HG03095 (cell line): ENCODE measurements around the gene C17orf50.
"Not testable (repeated sequence)": the region's sequence is repeated elsewhere in the genome, so short reads cannot be mapped to it uniquely, and the experiment has no call there.

ENCODE experiments used
- ATAC-seq: cut with Tn5 transposase; IDR thresholded peaks from one replicate; pipeline ENCODE4 v1.9.1; 2021; ENCODE audit warnings: moderate library complexity; ENCODE audit not compliant: unreplicated experiment

The C17orf50 gene

DNA sequence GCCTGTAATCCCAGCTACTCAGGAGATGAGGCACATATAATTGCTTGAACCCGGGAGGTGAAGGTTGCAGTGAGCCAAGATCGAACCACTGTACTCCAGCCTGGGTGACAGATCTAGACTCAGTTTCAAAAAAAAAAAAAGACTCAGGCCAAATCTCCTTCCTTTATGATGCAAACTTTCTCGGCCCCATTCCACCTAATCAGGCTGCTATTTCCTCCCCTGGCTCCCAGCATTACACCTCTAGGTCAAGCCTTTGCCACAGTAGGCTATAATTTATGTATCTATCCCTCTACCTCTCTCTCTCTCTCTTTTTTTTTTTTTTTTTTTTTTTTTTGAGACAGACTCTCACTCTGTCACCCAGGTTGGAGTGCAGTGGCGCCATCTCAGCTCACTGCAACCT is 9.1 kb upstream of the C17orf50 start:
- not testable (repeated sequence) for ATAC-seq

DNA sequence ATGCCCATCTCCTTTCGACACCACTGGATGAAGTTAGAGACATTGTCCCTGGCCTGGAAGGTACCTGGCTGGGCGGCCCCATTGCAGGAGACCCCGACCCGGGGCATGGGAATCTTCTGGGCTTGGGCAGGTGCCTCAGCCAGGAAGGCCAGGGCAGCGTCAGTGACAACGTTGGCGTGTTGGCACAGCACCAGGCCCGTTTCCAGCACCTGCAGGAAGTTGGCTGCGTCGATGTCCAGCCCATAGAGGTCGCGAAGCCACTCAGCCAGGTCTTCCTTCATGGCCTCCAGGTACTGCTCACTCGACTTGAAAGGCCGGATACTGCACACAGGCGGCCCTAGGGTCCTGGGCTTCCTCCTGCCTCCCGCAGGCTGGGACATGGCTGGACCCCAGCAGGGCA is 8.2 kb upstream of the C17orf50 start:
- ATAC-seq, result no peak

DNA sequence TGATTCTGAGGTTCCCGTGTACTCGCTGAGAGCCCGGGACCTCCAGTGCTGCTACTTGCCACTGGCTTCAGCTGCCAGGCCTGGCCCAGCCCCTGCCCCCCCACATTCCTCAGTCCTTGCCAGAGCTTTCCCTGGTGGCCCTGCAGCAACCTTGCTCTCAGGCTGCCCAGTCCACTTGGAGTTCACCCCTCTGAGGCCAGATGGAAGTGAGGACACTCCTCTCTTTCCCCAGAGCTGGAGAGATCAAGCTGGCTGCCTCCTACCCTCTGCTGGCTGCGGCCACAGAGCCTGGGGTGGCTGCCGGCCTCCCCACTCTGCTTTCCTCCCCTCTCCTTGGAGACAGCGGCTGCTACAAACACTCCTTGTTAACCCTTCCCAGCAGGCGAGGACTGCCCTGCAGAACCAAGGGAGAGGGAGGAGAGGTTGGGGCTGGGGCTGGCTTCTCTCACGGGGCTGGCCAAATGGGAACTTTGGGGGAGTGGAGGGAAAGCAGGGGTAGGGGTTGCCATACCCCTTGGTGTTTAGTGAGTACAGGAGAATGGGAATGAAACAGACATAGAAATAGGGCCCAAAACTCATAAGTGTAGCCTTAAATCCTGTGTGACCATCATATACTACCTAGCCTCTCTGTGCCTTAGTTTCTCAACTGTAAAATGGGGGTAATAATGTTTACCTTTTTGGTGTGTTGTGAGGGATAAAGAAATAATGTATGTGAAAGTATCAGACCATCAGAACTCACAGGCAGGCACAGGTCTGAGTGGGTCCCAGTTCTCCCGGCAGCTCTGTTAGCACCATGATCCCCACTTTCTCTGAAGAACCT is 7.5 kb upstream of the C17orf50 start, which contains the start of gene GAS2L2:
Gene GAS2L2, minus strand, starts transcription at position 295 of the 820 bp plus-strand sequence. CDS start 389 bp downstream, outside the sequence.
- no peak for ATAC-seq

DNA sequence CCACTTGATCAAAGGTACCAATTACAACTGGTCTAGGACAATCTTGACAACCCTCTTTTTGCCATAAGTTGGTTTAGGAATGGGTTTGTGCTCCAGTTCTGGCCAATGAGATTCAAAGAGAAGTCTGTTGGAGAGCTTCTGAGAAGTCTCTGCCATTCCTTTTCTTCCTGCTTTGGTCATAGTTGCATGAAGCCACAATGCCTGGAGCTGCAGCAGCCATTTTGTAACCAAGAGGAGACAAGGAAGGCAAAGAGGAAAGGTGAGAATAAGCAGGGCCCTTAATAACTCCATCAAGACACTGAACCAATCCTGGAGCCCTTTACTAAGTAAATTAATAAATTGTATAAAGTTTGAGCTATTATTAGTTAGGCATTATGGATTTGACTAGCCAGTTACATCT is 3.4 kb upstream of the C17orf50 start:
- no peak for ATAC-seq

DNA sequence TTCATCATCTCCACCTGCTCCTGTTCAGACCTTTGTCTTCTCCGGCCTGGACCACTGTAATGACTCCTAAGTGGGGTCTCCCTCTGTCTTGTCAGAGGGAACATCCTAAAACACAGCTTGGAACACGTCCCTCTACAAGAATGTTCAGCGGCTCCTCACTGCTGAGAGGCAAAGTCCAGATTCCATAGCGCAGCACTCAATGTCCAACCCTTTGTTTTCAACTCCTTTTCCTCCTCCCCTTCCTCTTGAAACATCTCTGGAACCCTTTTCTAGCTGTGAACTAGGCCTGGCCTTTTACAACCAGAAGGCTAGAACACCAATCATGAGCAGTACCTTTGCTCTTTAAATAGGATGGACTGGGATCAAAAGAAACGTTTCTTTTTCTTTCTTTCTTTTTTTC is 914 bp downstream of the C17orf50 start:
- ATAC-seq, result no peak

DNA sequence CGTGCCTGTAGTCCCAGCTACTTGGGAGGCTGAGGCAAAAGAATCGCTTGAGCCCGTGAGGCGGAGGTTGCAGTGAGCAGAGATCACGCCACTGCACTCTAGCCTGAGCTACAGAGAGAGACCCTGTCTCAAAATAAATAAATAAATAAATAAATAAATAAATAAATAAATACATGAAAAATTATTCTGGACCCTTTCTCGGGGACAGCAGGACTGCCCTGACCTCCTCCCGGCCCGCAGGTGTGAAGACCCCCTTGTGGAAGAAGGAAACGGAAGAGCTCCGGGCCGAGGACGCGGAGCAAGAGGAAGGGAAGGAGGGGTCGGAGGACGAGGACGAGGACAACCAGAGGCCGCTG is 3.1 kb downstream of the C17orf50 start:
- ATAC-seq, result no peak

DNA sequence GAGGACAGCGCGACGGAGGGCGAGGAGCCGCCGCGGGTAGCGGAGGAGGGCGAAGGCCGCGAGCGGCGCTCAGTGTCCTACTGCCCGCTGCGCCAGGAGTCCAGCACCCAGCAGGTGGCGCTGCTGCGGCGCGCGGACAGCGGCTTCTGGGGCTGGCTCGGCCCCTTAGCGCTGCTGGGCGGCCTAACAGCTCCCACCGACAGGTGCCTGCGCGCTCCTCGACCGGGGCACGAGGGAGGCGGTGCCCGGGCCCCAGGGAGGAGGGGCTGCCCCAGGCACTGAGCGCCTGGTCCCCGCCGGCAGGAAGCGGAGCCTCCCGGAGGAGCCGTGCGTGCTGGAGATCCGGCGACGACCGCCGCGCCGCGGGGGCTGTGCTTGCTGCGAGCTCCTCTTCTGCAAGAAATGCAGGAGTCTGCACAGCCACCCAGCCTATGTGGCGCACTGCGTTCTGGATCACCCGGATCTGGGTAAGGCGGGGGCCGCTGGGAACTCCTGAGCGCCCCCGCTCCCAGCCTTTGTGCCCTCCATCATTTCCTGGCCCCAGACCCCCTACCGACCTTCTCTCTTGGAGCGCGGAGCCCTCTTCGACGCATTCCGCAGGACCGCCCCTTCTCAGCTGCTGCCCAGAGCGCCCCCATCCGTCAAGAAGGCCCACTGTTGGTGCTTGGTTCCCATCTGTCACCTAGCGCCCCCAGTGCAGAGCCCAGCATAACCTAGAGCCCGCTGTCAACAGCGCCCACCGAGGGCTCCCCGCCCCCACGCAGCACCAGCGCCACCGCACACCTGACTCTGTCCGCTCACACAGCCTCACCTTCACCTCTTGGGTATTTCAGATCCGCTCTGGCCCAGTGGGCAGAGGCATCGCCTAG is 3.7 kb downstream of the C17orf50 start:
- peak; percentile 87 for ATAC-seq

DNA sequence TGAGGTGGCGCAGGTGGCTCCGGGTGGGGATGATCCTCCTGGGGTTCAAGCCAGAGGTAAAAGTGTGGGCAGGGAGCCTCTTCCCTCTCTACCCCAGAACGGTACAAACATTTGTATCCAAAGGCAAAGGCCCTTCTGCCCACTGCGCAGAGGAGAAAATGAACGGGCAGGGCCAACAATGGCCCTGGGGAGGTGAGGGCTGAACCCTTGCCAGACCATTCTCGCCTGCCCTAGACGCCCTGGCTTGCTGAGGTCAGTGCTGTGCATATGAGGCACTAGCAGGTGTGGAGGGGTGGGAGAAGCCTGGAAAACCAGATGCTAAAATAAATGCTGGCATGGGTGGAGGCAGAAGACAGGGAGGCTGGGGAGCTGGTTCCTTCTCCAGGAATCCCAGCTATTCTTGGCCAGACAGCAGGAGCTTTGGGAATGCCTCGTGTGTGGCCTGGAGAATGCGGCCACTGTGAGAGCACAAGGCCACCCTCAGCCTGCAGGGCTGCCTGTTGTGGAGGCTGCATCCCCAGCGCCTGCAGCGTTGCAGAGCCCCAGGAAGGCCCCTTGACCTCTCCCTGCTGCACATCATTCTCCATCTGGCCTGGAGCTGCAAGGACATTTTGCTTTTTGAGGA is 4.5 kb downstream of the C17orf50 start:
- no peak for ATAC-seq

DNA sequence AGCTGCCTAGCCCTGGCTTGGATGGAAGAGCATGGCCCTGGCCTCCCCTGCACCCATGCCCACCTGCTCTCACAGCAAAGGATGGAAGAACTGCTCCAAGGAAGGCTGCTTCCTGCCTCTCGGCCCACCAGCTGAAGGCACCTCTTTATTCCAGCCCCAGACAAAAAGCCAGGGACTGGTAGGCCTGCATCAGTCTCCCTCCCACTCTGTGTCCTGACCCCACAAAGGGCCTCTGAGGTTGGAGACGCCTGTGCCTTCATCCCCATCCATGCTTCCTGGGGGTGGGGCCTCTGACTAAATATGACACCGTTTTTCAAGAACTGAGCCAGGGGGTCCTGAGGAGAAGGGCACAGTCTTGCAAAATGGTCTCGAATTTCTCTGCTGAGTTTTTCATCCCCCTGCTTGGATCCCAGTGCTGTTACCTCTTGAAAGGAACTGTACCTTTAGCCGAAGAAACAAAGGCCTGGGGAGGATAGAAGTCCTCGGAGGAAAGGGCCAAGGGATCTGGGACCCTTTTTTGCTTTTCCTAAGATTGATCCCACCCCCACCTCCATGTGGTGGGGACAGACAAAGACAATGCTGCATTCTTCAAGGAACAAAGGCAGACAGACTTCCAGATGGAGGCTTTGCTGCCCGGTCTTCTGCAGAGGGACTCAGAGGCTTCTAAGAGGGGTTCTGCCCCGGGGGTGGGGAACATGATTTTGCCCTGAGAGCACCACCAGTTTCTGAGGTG is 5.2 kb downstream of the C17orf50 start:
- ATAC-seq, result no peak

DNA sequence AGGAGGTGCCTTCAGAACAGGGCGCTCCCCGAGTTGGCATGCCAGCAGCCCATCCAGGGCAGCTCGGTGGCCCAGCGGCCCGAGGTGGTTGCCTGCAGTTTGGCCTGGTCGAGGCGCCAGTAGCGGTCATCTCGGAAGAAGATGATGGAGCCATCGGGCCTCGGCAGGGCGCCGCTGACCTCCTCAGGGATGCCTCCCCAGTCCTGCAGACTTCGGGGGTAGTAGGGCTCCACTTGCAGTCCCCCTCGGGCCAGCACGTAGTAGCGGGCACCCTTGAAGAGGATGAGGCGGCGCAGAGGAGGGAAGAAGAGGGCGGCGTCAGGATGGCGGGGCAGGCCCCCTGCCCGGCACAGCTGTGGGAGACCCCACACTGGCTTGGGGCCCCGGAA is 5.8 kb downstream of the C17orf50 start:
- no peak for ATAC-seq

DNA sequence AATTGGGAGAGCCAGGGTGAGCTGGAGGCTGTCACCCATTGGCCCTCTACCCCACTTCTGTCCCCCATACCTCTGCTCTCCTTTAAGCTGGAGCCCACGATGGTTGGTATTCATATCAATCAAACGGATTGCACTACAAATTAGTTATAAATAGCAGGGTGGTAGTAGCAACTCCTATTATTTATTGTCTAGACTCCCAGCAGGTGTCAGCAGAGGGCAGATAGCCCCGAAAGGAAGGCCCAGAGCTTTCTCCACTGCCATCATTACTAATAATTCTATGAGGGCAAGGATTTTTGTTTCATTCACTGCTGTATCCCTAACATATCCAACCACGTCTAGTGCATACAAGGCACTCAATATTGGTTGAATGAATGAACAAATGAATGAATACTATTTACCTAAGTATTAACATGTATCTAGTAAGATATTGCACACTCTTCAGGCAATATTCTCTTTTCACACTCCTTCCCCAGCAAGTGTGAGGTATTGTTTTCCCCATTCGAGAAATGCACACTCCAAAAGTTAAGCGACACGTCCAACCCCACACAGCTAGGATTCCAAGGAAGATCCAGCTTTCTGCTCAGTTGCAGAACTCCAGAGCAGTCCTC is 6.3 kb downstream of the C17orf50 start:
- ATAC-seq, result no peak

DNA sequence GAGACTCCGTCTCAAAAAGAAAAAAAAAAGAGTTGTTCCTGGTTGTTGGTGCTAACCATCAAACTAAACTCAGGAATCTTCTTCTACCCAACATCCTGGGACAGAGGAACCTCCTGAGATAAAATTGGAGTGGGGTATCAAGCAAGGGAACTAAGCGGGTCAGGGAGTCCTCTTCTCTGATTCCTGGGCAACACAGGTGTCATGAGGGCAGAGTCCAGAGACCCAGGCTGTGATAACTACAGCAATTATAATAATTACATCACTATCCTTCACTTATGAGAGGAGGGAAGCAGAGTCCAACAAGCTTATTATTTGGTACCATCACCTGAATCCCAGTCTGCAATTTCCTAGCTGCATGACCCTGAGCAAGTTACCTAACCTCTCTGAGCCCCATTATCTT is 8.1 kb downstream of the C17orf50 start:
- ATAC-seq, result no peak

DNA sequence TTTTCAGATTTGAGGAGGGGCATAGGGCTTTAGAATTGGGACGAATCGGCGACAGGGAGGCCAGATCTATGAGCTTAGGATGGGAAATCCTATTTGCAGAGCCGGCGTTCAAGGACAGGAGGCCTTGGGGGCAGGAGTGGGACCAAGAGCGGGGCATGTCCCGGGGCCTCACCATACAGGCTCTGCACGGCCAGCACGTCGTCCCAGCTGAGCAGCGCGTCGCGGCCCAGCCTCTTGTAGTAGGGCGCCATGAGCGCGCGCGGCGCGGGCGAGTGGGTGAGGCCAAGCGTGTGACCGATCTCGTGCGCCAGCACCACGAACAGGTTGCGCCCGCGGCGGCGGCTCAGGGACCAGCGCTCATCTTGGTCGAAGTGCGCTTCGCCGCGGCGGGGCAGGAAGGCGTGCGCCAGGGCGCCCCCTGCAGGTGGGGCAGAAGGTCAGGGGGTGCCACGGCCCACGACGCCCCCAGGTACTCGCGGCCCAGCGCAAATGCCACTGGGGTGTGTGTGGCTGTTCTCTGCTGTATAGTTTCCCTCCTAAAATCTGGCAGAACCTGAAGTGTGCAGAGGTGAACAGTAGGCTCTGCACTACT is 9.3 kb downstream of the C17orf50 start:
- ATAC-seq, result no peak

DNA sequence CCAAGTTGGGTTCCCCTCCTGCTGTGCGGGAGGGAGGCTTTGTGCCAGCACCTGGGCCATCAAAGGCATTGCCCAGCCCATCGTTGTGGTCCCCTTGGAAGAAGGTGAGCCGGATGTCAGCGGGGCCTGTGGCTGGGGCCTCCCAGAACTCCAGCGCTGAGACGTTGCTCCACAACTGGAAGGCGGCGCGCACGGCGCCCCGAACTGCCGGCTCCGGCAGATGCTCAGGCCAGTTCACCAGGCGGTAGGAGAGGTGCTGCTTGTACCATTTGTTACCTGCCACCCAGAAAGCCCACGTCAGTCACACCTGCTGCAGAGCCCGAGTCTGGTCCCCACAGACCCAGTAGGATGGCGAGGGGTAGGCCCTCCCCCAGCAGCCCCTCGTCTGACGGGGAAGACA is 12.4 kb downstream of the C17orf50 start:
- no peak for ATAC-seq

DNA sequence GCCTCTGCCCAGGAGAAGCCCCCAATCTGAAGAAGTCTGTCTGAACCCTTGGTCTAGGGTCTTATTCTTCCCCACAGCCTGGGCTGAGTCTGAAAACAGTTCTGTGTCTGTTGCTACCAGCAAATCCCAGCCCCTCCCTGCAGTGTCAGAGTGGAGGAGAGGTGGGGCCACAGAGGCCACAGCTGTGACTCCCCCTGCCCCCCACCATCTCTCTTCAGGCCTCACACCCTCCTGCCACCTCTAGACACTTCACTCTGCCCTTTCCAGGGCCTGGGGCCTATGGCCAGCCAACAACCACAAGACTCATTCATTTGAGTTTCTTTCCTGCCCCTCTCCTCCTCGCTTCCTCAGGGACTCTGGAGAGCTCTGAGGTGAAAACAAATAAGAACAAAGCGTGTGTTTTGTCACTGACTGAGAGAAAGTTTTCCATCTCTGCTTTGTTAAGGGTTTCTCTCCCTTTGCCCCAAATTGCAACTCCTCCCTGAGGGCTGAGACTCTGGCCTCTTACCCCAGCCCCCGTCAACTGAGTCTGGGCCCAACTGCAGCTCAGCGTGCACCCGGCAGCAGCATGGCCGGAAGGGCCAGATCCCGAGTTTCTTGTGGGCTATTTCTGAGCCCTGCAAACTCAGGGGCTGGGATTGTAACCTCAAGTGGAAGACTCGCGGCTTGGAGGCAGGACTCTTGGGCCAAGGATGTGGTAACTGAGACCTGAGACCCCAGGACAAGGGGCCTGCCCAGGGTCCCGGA is 13.2 kb downstream of the C17orf50 start:
- no peak for ATAC-seq

DNA sequence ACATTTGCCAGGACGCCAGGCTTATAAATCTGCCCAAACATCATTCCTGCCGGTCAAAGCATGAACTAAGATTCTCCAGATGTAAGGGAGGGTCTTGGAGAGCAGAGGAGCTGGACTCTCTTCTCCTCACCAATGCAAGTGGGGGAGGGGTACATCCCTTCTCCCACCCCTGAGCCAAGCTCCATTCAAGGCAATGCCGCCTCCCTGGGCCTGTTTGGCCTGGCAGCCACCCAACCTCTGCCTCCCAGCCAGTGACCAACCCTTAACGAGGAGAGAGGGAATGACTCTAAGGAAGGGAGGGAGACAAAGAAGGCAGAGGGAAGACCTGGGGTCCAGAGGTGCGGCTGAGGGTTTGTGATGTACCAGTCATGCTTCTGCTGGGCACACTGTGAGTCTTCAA is 13.8 kb downstream of the C17orf50 start:
- ATAC-seq, result no peak

DNA sequence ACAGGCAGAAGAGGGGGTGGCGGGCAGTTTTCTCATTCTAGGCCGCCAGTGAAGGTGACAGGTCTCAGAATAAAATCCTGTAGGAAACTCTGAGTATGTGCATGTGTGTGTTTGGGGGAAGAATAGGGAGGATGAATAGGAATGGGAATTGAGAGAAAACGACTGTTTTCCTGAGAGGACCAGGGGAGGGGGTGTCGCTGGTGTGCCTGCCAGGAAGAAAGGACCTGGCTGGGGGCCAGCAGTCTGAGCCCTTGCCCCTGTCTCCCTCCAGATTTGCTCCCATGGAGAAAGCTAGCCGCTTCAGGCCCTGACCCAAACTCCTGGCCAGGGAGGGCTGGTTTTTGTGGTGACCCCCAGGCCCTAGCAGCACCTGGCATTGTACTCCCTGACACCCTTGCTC is 14.4 kb downstream of the C17orf50 start:
- ATAC-seq, result no peak

DNA sequence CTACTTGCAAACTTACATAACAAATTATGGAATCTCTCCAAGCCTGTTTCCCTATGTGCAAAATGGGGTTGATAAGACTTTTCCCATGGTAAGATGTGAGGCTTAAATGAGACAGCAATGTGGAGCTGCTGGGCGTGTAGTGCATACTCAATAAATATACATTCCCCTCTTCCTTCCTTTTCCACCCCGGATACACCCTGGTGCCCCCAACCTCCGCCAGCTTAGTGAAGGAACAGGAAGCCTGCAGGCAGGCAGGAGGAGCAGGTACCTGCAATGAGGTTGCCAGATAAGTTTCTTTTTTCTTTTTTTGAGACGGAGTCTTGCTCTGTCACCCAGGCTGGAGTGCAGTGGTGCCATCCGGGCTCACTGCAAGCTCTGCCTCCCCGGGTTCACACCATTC is 14.9 kb downstream of the C17orf50 start:
- no peak for ATAC-seq

DNA sequence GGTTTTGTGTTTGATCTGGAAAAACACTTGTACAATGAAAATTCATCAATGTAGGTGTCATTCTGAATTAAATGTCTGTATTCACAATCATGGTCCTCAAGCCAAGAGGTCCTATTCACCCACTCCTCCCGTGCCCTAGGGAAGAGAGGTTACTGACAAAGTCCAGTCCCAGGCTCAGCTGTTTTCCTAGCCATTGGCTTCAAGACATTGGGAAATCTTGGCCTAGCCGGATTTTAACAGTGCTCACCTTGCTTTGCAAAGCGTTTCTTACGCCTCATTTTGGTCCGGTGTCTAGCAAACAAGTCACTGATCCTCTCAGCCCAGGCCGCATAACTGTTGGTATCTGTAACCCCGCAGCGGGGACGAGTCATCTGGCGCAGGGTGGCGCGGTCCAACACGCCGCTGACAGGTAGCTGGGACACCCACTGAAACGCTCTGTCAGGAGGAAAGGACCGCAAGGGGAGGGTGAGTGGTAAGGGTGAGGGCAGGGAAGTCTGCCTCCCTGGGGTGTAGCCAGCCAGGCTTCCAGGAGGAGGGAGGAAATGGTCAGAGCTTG is 18.0 kb downstream of the C17orf50 start:
- ATAC-seq, result no peak
